ENCODE results near the gene EEF1A2.

GRCh38 chr20:63533871-63534393 lies 35.0 kb upstream of the EEF1A2 start:
- TF ChIP-seq POLR2A (IDR thresholded peaks at IDR 0.05): no peak
- TF ChIP-seq, protein P1, sequence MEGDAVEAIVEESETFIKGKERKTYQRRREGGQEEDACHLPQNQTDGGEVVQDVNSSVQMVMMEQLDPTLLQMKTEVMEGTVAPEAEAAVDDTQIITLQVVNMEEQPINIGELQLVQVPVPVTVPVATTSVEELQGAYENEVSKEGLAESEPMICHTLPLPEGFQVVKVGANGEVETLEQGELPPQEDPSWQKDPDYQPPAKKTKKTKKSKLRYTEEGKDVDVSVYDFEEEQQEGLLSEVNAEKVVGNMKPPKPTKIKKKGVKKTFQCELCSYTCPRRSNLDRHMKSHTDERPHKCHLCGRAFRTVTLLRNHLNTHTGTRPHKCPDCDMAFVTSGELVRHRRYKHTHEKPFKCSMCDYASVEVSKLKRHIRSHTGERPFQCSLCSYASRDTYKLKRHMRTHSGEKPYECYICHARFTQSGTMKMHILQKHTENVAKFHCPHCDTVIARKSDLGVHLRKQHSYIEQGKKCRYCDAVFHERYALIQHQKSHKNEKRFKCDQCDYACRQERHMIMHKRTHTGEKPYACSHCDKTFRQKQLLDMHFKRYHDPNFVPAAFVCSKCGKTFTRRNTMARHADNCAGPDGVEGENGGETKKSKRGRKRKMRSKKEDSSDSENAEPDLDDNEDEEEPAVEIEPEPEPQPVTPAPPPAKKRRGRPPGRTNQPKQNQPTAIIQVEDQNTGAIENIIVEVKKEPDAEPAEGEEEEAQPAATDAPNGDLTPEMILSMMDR (IDR thresholded peaks at IDR 0.05): no peak
